Endothelial cell (in vitro differentiated cells): ENCODE measurements around the gene C5. TPM values are rescaled to one million over a fixed set of nuclear protein-coding genes. Genes with fewer than 3 reads are reported as not detected.

Experiments used
- DNase-seq: peaks from one replicate; pipeline ENCODE4 v3.0.0; 2021; ENCODE audit warnings: low spot score
- H3K27ac Mint-ChIP-seq: one replicate; pipeline ENCODE4 v1.8.0; 2021; ENCODE audit warnings: mixed read lengths, inconsistent platforms; ENCODE audit not compliant: unreplicated experiment
- H3K27me3 Mint-ChIP-seq: one replicate; pipeline ENCODE4 v1.8.0; 2021; ENCODE audit warnings: mild to moderate bottlenecking, moderate library complexity, mixed read lengths, inconsistent platforms; ENCODE audit not compliant: unreplicated experiment
- H3K36me3 Mint-ChIP-seq: one replicate; pipeline ENCODE4 v1.8.0; 2021; ENCODE audit warnings: mild to moderate bottlenecking, low read depth, mixed read lengths, inconsistent platforms; ENCODE audit not compliant: unreplicated experiment
- H3K4me1 Mint-ChIP-seq: one replicate; pipeline ENCODE4 v1.8.0; 2021; ENCODE audit warnings: mild to moderate bottlenecking, mixed read lengths, inconsistent platforms; ENCODE audit not compliant: unreplicated experiment
- H3K4me3 Mint-ChIP-seq: one replicate; pipeline ENCODE4 v1.8.0; 2021; ENCODE audit warnings: mild to moderate bottlenecking, mixed read lengths, inconsistent platforms; ENCODE audit not compliant: unreplicated experiment
- H3K9me3 Mint-ChIP-seq: one replicate; pipeline ENCODE4 v1.8.0; 2021; ENCODE audit warnings: mixed read lengths, inconsistent platforms; ENCODE audit not compliant: unreplicated experiment
- total RNA-seq: library from RNA; stranded (reverse); fragmentation: NEBNext Ultra II Directional; extraction: Animal tissue kit (Norgen Biotek cat#: 25700); gene quantifications from one replicate; pipeline ENCODE4 v1.2.1, GENCODE V29; 2021; ENCODE audit not compliant: unreplicated experiment
- TF ChIP-seq, protein P1 (sequence below): fragments of 200-600 bp; sonication (generic); IDR thresholded peaks from one replicate; pipeline ENCODE4 v1.5.0; 2021; ENCODE audit warnings: antibody characterized with exemption; ENCODE audit not compliant: unreplicated experiment

The C5 gene
- total RNA-seq, 1 donor from 2014 or later: 0.41 TPM

DNA sequence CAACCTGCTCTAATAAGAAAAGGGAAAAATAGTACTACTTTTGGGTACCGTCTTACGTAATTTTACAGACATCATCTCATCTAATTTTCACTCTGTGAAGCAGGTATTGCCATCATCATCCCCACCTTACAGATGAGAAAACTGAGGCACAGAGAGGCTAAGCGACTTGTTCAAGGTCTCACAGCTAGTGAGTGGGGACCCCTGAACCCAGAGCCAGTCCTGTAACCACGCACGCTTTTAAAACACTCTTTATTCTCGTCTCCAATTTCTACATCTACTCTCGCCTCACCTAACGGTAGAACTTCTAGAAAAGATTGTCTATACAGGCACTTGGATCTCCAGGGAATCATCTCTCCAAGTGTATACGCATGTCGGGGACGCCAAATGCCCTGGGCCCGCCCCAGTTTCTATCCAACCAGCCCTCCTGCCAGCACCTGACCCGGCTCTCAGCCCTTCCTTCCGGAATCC lies 122.0 kb downstream of the C5 start:
- Mint-ChIP-seq H3K27me3 (peaks cover 9% of the 10 kb centered on the region), H3K27ac (peak overlapping the region; percentile 17), H3K4me1 (peaks cover 18% of the 10 kb centered on the region), H3K36me3 (no peaks in the 10 kb centered on the region), H3K4me3 (peak overlapping the region; percentile 70), H3K9me3 (no peaks in the 10 kb centered on the region)
- TF ChIP-seq, protein P1, sequence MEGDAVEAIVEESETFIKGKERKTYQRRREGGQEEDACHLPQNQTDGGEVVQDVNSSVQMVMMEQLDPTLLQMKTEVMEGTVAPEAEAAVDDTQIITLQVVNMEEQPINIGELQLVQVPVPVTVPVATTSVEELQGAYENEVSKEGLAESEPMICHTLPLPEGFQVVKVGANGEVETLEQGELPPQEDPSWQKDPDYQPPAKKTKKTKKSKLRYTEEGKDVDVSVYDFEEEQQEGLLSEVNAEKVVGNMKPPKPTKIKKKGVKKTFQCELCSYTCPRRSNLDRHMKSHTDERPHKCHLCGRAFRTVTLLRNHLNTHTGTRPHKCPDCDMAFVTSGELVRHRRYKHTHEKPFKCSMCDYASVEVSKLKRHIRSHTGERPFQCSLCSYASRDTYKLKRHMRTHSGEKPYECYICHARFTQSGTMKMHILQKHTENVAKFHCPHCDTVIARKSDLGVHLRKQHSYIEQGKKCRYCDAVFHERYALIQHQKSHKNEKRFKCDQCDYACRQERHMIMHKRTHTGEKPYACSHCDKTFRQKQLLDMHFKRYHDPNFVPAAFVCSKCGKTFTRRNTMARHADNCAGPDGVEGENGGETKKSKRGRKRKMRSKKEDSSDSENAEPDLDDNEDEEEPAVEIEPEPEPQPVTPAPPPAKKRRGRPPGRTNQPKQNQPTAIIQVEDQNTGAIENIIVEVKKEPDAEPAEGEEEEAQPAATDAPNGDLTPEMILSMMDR: no peak
- DNase-seq: peak; percentile 55

DNA sequence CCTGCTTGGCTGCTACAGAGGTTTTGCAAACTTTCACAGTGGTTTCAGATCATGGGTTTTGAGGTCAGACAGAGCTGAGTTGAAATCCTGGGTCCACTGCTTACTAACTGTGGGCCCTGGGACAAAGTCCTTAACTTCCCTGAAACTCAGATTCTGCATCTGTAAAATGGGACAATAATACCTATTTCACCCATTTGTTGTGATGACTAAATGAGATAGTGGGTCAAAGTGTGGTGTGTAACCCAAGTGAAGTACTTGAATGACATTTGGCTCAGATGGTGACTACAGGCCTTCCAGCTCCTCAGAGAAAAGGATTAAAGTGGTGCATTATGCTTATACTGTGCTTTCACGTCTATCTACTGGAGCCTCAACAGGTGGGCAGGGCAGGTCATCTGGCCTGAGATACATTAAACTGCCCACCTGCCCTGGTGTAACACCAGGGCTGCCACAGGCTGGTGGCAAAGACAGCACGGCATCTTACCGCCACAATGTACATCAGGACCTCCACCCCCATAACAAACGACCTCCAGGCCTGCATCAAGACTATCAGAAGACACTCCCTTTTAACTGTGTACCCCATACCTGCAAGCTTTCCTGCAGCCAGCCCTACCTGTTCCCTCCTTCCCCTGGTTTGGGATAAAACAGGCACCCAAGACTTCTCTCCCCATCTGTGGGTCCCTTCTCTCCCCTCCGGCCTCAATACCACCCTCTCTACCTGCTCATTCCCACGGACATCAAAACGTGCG lies 122.6 kb downstream of the C5 start:
- no peak for DNase-seq
- Mint-ChIP-seq H3K4me3 (peak overlapping the region; percentile 70), H3K27ac (no peak overlapping the region), H3K27me3 (peaks cover 9% of the 10 kb centered on the region), H3K9me3 (no peaks in the 10 kb centered on the region), H3K36me3 (no peaks in the 10 kb centered on the region), H3K4me1 (peaks cover 18% of the 10 kb centered on the region)
- TF ChIP-seq, protein P1: no peak

DNA sequence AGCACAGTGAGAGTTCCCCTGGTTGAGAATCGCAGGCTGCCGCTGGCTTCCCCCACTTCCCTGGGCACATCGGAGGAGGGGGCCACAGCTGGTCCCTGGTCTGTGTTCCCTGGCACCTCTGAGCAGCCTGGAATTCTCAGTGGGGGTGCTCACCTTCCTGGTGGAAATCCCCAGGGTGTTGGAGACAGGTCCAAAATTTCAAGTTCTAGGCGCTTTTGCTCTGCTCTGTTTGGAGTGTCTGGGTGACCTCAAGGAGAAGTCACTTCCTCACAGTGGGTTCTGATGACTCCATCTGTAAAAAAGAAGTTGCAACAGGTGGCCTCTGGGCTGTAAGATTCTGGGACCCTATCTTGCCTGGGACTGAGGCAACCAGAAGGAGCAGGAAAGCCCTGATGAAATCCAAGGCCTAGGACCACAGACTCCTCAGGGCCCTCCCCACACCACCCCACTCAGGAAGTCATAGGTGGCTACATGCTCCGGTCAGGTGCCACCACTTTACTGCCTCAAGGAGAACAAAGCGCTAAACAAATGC lies 123.6 kb downstream of the C5 start, which contains the start of gene TRAF1:
Gene TRAF1 (minus strand): TSS at position 400 of the 532 bp plus-strand sequence. CDS start 721 bp downstream, outside the sequence.
- Mint-ChIP-seq H3K4me3 (no peak within 1 kb of the TSS), H3K4me1 (peaks cover 16% of the 10 kb centered on the region), H3K27ac (no peak within 1 kb of the TSS), H3K27me3 (peaks cover 9% of the 10 kb centered on the region), H3K36me3 (no peaks in the 10 kb centered on the region), H3K9me3 (no peaks in the 10 kb centered on the region)
- TF ChIP-seq, protein P1: no peak
- DNase-seq: no peak

DNA sequence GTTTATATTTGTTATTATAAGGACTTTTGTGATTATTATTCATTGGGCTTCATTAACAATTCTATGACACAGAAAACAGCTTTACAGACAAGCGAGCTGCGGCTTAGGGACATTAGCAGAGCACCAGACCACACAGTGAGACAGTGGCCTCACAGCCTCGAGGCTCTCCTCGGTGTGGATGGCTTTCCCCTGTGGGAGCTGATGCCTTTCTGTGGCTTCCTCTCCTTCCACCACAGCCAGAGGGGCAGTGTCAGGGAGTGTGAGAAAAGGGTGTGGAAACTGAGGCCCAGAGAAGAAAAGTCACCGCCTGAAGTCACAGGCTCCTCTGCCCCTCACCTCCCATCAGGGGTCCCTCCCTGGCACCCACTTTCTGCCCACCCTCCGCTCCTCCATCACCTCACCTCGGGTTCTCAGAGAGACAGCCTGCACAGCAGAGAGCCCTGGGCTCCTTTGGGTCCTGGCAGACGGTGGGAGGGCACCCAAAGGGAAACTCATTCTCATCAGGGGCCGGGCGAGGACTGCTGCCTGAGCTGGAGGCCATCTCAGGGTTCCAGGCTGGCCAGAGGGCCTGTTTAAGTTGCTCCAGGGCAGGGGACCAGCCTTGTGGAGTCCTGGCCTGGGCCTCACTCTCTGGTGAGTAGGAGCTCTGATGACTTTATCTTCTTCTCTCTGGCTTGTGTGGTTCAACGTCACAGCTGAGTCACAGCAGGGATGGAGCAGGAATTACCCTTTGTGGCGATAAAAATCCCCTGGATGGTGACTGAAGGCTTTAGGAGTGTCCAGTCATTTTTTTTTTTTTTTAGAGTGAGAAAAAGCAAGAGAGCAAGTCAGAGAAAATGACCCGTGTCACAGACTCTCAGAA lies 124.3 kb downstream of the C5 start:
- TF ChIP-seq, protein P1: no peak
- Mint-ChIP-seq H3K4me1 (peaks cover 11% of the 10 kb centered on the region), H3K27me3 (peaks cover 8% of the 10 kb centered on the region), H3K4me3 (no peak overlapping the region), H3K36me3 (no peaks in the 10 kb centered on the region), H3K27ac (no peak overlapping the region), H3K9me3 (no peaks in the 10 kb centered on the region)
- no peak for DNase-seq
